Heart left ventricle (tissue), 16 donors: Measurements from ENCODE around the gene KREMEN2. TPM values are rescaled to one million over a fixed set of nuclear protein-coding genes. Genes with fewer than 3 reads are reported as not detected.

Source experiments
- ATAC-seq, 4 donors: fragments of 200-7000 bp; cut with Tn5 transposase; one replicate each; pipeline ENCODE4 v1.9.1; 2020 to 2022; ENCODE audit warnings: moderate library complexity in 4 of 4, mild to moderate bottlenecking in 3 of 4, moderate number of reproducible peaks in 1 of 4
- DNase-seq, 5 donors: peaks; one replicate each; pipeline ENCODE4 v3.0.0-alpha.2; 2020
- H3K27ac ChIP-seq, 12 donors: fragments of 200-600 bp; sonication (generic) in 4 of 12; one replicate each; pipeline versions ENCODE4 v1.5.0 to v1.8.0; 2016 to 2022; ENCODE audit warnings: mild to moderate bottlenecking in 2 of 12
- H3K27me3 ChIP-seq, 9 donors: fragments of 200-600 bp; sonication (generic) in 2 of 9; one replicate each; pipeline versions ENCODE4 v1.5.1 to v1.8.0; 2016 to 2022; ENCODE audit warnings: mild to moderate bottlenecking in 3 of 9
- H3K36me3 ChIP-seq, 9 donors: fragments of 200-600 bp; sonication (generic) in 2 of 9; one replicate each; pipeline versions ENCODE4 v1.5.0 to v1.8.0; 2018 to 2022; ENCODE audit warnings: mild to moderate bottlenecking in 2 of 9
- H3K4me1 ChIP-seq, 12 donors: fragments of 200-600 bp; sonication (generic) in 4 of 12; one replicate each; pipeline versions ENCODE4 v1.5.0 to v1.8.0; 2016 to 2022; ENCODE audit warnings: mild to moderate bottlenecking in 3 of 12
- H3K4me3 ChIP-seq, 12 donors: fragments of 200-600 bp; sonication (generic) in 4 of 12; one replicate each; pipeline versions ENCODE4 v1.5.0 to v1.8.0; 2017 to 2022; ENCODE audit warnings: mild to moderate bottlenecking in 9 of 12, moderate library complexity in 4 of 12
- H3K9me3 ChIP-seq, 12 donors: fragments of 200-600 bp; sonication (generic) in 4 of 12; one replicate each; pipeline versions ENCODE4 v1.5.0 to v1.8.0; 2016 to 2022; ENCODE audit warnings: mild to moderate bottlenecking in 1 of 12
- POLR2A ChIP-seq, 2 donors: fragments of 450-650 bp; IDR thresholded peaks; one replicate each; pipeline ENCODE4 v1.6.1; 2017; ENCODE audit warnings: antibody characterized with exemption in 2 of 2, mild to moderate bottlenecking in 2 of 2, moderate library complexity in 2 of 2
- WGBS, 4 donors: extraction: QIAGEN DNeasy Blood & Tissue Kit in 2 of 4; methylation state at CpG; one replicate each; pipeline versions ENCODE4 v1.1.5 to v1.1.7; 2013 to 2018; 5-methylcytosine and 5-hydroxymethylcytosine counted together
- intact Hi-C, 10 donors: fragments of 100-400 bp; cut with DNase I; formaldehyde crosslinking; loops; one replicate each; pipeline versions ENCODE4 v1.11.1 to v1.14.2; 2022
- polyA plus RNA-seq, 2 donors: library from polyadenylated mRNA; stranded (reverse); fragments of 200-250 nt; gene quantifications; one replicate each; pipeline ENCODE4 v1.2.3, GENCODE V29; 2013
- total RNA-seq, 9 donors: library from RNA; depleted of rRNA in 2 of 9; stranded (reverse); fragments of >200 nt in 2 of 9; fragmentation: NEBNext Ultra II Directional in 3 of 9; extraction: Animal tissue kit (Norgen Biotek cat#: 25700) in 3 of 9; gene quantifications; one replicate each; pipeline versions ENCODE4 v1.1.0 to v1.2.4, GENCODE V29; 2016 to 2023
- TF ChIP-seq, protein P1 (sequence below), 12 donors: fragments of 200-600 bp; sonication (generic) in 4 of 12; IDR thresholded peaks; one replicate each; pipeline versions ENCODE4 v1.5.0 to v1.8.0; 2018 to 2022; ENCODE audit warnings: antibody characterized with exemption in 12 of 12, mild to moderate bottlenecking in 5 of 12
- donor health status: ischemic (EF 13 %, LVEDD 7.1; RV severe dilation, severe dysfunction).
- donor health status: healthy with polysubstance abuse.
- donor health status: DM: no; HTN: yes; CAD: no.
- donor health status: DM: no; HTN: no; CAD: no.
- donor health status: ischemic (EF 25% LVEDD 6.9; RV normal size, moderate dysfunction).
- donor health status: ischemic (EF 25% LVEDD 5.7; RV mildly dilated, moderate dysfunction).
- donor health status: healthy.
- donor health status: DM: yes; HTN: yes; CAD: no.
- donor health status: ischemic (EF 35%, LVEDD 5.7; RV mildly dilated, moderate dysfunction).
- donor health status: nonischemic (EF 11% LVEDD 7.7; RV severe dilation, severe dysfunction).
- donor health status: DM: yes; HTN: yes; CAD: no.
- donor health status: PGD.
- donor health status: ischemic (EF 29% LVEDD 5.4; RV normal size, mild dysfunction).
- donor health status: nonischemic (EF 23%, LVEDD 6.1; RV moderate dilation, normal function).

Gene KREMEN2
- total and polyA plus RNA-seq, 11 donors, result 0.27 TPM; not detected in 10

DNA sequence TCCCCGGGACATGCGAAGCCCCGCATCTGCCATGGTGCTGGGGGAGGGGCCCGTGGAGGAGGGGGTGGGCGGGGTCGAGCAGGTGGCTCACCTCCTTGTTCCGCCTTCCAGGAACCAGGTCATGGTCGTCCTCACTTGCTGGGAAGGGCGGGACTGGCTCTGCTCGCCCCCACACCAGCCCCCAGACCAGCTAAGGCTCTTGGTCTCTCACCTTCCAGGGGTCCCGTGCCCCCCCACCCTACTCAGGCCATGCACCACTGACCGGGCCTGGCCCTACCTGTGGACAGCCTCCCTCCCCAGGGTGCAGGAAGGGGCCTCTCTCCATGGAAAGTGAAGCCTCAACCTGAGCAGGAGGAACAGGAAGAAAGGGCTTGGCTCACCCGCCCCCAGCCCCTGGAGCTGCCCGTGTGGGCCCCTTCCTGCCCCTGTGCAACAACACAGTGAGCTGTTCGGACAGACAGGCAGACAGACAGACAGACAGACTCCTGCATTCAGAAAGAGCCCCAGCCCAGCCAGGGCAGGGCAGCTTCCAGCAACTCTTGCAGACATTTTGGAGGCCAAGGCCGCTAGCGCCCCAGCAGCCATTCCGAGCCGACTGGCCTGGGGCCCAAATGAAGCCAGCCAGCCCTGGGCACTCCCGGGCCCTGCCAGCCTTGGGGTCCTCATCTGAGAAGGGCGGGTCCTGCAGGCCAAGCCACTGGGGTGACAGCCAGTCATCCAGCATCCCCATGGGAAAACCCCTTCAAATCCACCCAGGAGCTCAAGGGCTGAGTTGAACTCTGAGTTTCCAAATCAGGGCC lies 8.1 kb upstream of the KREMEN2 start:
- 40 to 45% (median 42%) methylated on average over 14 to 21 of the region's 21 CpGs for WGBS, 4 donors
- TF ChIP-seq, protein P1, sequence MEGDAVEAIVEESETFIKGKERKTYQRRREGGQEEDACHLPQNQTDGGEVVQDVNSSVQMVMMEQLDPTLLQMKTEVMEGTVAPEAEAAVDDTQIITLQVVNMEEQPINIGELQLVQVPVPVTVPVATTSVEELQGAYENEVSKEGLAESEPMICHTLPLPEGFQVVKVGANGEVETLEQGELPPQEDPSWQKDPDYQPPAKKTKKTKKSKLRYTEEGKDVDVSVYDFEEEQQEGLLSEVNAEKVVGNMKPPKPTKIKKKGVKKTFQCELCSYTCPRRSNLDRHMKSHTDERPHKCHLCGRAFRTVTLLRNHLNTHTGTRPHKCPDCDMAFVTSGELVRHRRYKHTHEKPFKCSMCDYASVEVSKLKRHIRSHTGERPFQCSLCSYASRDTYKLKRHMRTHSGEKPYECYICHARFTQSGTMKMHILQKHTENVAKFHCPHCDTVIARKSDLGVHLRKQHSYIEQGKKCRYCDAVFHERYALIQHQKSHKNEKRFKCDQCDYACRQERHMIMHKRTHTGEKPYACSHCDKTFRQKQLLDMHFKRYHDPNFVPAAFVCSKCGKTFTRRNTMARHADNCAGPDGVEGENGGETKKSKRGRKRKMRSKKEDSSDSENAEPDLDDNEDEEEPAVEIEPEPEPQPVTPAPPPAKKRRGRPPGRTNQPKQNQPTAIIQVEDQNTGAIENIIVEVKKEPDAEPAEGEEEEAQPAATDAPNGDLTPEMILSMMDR (IDR thresholded peaks at IDR 0.05), result no peak
- no peak for TF ChIP-seq POLR2A (IDR thresholded peaks at IDR 0.05)
- intact Hi-C loops, result no loop called here
- H3K4me3 ChIP-seq, result no peak overlapping the region
- no peaks in the 10 kb centered on the region for H3K36me3 ChIP-seq
- H3K27me3 ChIP-seq, result peaks cover 12 to 71% (median 25%) of the 10 kb centered on the region in 9 donors
- ATAC-seq (no peak), DNase-seq (no peak)
- no peaks in the 10 kb centered on the region for H3K4me1 ChIP-seq
- H3K27ac ChIP-seq, result no peak overlapping the region
- no peaks in the 10 kb centered on the region for H3K9me3 ChIP-seq

DNA sequence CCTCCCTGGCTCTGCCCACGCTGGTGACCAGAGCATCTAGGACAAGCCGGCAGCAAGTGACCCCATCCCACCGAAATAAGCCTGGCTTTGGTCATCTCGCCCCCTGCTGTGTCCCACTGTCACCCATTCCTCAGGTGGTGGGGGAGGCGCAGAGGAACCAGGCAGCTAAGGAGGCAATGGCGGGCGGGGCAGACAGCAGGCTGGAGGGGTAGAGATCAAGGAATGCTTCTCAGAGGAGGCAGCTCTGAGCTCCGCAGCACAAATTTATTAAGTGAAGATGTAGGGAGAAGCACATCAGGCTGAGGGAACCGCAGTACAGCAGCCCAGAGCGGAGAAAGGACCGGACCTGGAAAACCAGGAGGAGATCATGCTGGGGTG lies 7.5 kb upstream of the KREMEN2 start:
- no peaks in the 10 kb centered on the region for H3K4me1 ChIP-seq
- peaks cover 15 to 77% (median 30%) of the 10 kb centered on the region in 9 donors for H3K27me3 ChIP-seq
- DNase-seq, result no peak
- no peak for TF ChIP-seq POLR2A (IDR thresholded peaks at IDR 0.05)
- TF ChIP-seq, protein P1 (IDR thresholded peaks at IDR 0.05), result no peak
- no peak overlapping the region for H3K4me3 ChIP-seq
- WGBS, 4 donors, result 77 to 84% (median 79%) methylated on average over 11 of the region's 11 CpGs
- no peak for ATAC-seq
- intact Hi-C loops, result no loop called here
- H3K27ac ChIP-seq, result no peak overlapping the region
- no peaks in the 10 kb centered on the region for H3K36me3 ChIP-seq
- no peaks in the 10 kb centered on the region for H3K9me3 ChIP-seq

DNA sequence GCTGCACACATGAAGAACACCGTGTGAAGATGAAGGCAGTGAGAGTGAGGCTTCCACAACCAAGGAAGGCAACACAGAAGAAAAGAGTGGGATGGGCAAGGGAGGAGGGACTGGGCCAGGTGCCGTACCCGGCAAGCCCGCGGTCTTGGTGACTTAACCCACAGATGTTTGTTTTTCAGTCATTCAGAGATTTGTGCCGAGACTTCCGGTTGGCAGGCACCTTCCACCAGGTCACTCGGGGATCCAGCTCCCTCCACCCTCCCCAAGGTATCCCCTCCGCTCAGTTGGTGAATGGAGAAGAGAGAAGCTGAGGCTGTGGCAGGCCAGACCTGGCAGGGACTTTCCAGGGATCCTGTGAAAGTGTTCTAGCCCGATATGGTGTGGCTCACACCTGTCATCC lies 4.9 kb upstream of the KREMEN2 start:
- H3K4me3 ChIP-seq, result no peak overlapping the region
- no peak for TF ChIP-seq POLR2A (IDR thresholded peaks at IDR 0.05)
- TF ChIP-seq, protein P1 (IDR thresholded peaks at IDR 0.05), result no peak
- intact Hi-C loops, result no loop called here
- no peaks in the 10 kb centered on the region for H3K9me3 ChIP-seq
- peaks cover 38 to 97% (median 56%) of the 10 kb centered on the region in 9 donors for H3K27me3 ChIP-seq
- H3K36me3 ChIP-seq, result no peaks in the 10 kb centered on the region
- no peak for ATAC-seq
- DNase-seq, result no peak
- 65 to 74% (median 69%) methylated on average over 10 of the region's 10 CpGs for WGBS, 4 donors
- no peak overlapping the region for H3K27ac ChIP-seq
- peaks cover 3 to 18% (median 13%) of the 10 kb centered on the region in 12 donors for H3K4me1 ChIP-seq

DNA sequence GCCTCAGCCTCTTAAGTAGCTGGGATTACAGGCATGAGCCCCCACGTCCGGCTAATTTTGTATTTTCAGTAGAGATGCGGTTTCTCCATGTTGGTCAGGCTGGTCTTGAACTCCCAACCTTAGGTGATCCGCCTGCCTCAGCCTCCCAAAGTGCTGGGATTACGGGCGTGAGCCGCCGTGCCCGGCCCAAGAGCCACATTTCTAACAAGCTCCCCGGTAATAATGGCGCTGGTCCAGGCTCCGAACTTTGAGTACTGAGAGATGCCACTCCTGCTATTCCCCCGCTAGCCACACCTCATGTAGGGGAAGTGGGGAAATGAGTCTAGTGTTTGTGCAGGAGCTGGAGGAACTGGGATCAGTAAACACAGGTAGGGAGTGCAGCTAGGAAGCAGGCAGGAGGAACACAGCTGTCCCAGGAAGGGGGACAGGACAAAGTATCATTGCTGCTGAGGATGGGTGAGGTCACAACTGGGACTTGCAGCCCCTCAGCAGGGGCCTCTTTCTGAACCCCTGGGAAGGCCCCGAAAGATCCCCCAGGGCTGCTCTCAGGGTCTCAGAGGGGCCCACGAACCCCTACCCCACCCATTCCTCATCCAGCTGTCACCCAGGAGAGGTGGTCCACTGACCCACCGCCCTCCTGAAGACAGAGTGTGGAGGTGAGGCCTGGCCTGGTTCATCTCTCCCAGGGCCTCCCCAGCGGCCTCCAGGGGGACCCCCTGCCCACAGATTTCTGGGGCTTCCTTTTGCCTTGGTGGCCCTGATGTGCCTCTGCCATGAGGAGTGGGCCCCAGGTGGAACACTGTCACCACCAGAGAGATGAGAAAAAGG lies 3.7 kb upstream of the KREMEN2 start:
- H3K4me3 ChIP-seq, result no peak overlapping the region
- H3K9me3 ChIP-seq, result no peaks in the 10 kb centered on the region
- intact Hi-C loops, result loop anchor here in 1 of 10 donors (10.0 kb wide), 1 partner anchor 86 kb away; no protein-coding TSS in a partner anchor
- DNase-seq (no peak), ATAC-seq (no peak)
- H3K27ac ChIP-seq, result no peak overlapping the region
- no peaks in the 10 kb centered on the region for H3K36me3 ChIP-seq
- 72 to 83% (median 76%) methylated on average over 15 to 17 of the region's 17 CpGs for WGBS, 4 donors
- TF ChIP-seq POLR2A (IDR thresholded peaks at IDR 0.05), result no peak
- TF ChIP-seq, protein P1 (IDR thresholded peaks at IDR 0.05), result no peak
- H3K27me3 ChIP-seq, result peaks cover 48 to 99% (median 58%) of the 10 kb centered on the region in 9 donors
- H3K4me1 ChIP-seq, result peaks cover 3 to 30% (median 23%) of the 10 kb centered on the region in 12 donors
